22Rv1 (cell line): ENCODE results near the gene DPH1.

Experiments
- H3K27ac ChIP-seq: fragments of 450-650 bp; 2 replicates; pipeline ENCODE4 v1.5.1; 2017
- CTCF ChIP-seq: fragments of 450-650 bp; IDR thresholded peaks from 2 replicates; pipeline ENCODE4 v1.5.1; 2017; ENCODE audit warnings: mild to moderate bottlenecking
- ZFX ChIP-seq: fragments of 450-650 bp; IDR thresholded peaks from 2 replicates; pipeline ENCODE4 v1.6.1; 2017; ENCODE audit warnings: antibody characterized with exemption, borderline replicate concordance

Gene DPH1

GRCh38 chr17:2033153-2033552 is 3.2 kb downstream of the DPH1 start:
- TF ChIP-seq CTCF = no peak
- TF ChIP-seq ZFX = no peak
- H3K27ac ChIP-seq = no peak overlapping the region

DNA sequence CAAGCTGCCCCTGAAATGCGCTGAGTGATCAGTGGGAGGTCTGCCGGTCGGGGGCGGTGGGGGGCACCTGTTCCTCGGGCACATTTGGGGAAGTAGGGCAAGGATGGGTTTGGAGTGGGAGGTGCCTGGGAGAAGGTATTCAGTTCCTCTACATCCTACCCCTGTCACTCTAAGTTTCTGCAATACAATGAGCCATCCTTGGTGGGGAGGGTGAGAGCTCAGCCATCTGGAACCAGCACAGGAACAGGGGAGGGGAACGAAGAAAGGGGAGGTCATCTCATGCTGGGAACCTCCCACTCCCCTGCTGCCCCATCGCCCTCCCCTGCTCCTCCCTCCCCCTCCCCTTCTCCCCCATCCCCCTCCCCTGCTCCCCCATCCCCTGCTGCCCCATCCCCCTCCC is 4.2 kb downstream of the DPH1 start:
- H3K27ac ChIP-seq = no peak overlapping the region

GRCh38 chr17:2034806-2035540 is 5.0 kb downstream of the DPH1 start:
- no peak overlapping the region for H3K27ac ChIP-seq
- TF ChIP-seq ZFX (no peak), CTCF (no peak)

More for the DNA sequence above, 4.2 kb downstream of the DPH1 start:
- TF ChIP-seq CTCF (no peak), ZFX (no peak)

GRCh38 chr17:2035541-2036488 is 5.9 kb downstream of the DPH1 start:
- no peak overlapping the region for H3K27ac ChIP-seq

GRCh38 chr17:2037155-2037554 is 7.2 kb downstream of the DPH1 start:
- TF ChIP-seq CTCF = no peak
- TF ChIP-seq ZFX = no peak
- H3K27ac ChIP-seq = no peak overlapping the region

More at GRCh38 chr17:2035541-2036488, 5.9 kb downstream of the DPH1 start:
- TF ChIP-seq ZFX (no peak), CTCF (no peak)

- peak overlapping the region; percentile 89 for H3K27ac ChIP-seq
- TF ChIP-seq CTCF = no peak
- no peak for TF ChIP-seq ZFX
Measured at GRCh38 chr17:2040219-2040827, 10.4 kb downstream of the DPH1 start.
